Neuronal stem cell (in vitro differentiated cells): Measurements from ENCODE around the gene FAM131B.

Source experiments
- DNase-seq: peaks from one replicate; pipeline ENCODE4 v3.0.0-alpha.2; 2013; ENCODE audit warnings: low spot score
- H2AFZ ChIP-seq: one replicate; pipeline ENCODE4 v1.6.1; 2013; ENCODE audit warnings: mild to moderate bottlenecking, low read length, inconsistent platforms
- H2AK5ac ChIP-seq: 2 replicates; pipeline ENCODE4 v1.6.1; 2013; ENCODE audit warnings: low read depth, mild to moderate bottlenecking, inconsistent platforms, low read length, moderate library complexity, mixed read lengths
- H2BK120ac ChIP-seq: 2 replicates; pipeline ENCODE4 v1.6.1; 2013; ENCODE audit warnings: low read depth, mild to moderate bottlenecking, inconsistent platforms, low read length, moderate library complexity, mixed read lengths
- H2BK12ac ChIP-seq: one replicate; pipeline ENCODE4 v1.6.1; 2013; ENCODE audit warnings: low read length, inconsistent platforms
- H2BK15ac ChIP-seq: 2 replicates; pipeline ENCODE4 v1.6.1; 2013; ENCODE audit warnings: mild to moderate bottlenecking, low read length, inconsistent platforms, mixed read lengths
- H2BK5ac ChIP-seq: one replicate; pipeline ENCODE4 v1.6.1; 2013; ENCODE audit warnings: inconsistent platforms, mild to moderate bottlenecking, low read length, moderate library complexity
- H3K14ac ChIP-seq: one replicate; pipeline ENCODE4 v1.6.1; 2013; ENCODE audit warnings: low read length, inconsistent platforms
- H3K18ac ChIP-seq: 2 replicates; pipeline ENCODE4 v1.6.1; 2013; ENCODE audit warnings: low read length, inconsistent platforms
- H3K23ac ChIP-seq: 2 replicates; pipeline ENCODE4 v1.6.1; 2013; ENCODE audit warnings: low read depth, mild to moderate bottlenecking, mixed read lengths, low read length, inconsistent platforms; ENCODE audit not compliant: poor library complexity
- H3K27ac ChIP-seq: replicated peaks from 3 replicates; pipeline ENCODE4 v1.5.1; 2013; ENCODE audit warnings: low read length, inconsistent platforms
- H3K27me3 ChIP-seq, 3 experiments: 2 replicates each; pipeline ENCODE4 v1.6.1; 2013; ENCODE audit warnings: low read length in 3 of 3, mild to moderate bottlenecking in 2 of 3, inconsistent platforms in 1 of 3, low read depth in 1 of 3, mixed read lengths in 1 of 3, moderate library complexity in 1 of 3; ENCODE audit not compliant: control insufficient read depth in 3 of 3, insufficient read depth in 3 of 3
- H3K36me3 ChIP-seq, 2 donors: replicated peaks in 1 of 2; 2 replicates each; pipeline ENCODE4 v1.6.1; 2013; ENCODE audit warnings: low read length in 2 of 2; ENCODE audit not compliant: control insufficient read depth in 2 of 2, insufficient read depth in 2 of 2
- H3K4ac ChIP-seq: 2 replicates; pipeline ENCODE4 v1.6.1; 2013; ENCODE audit warnings: inconsistent platforms, mild to moderate bottlenecking, low read length, moderate library complexity
- H3K4me1 ChIP-seq, 2 donors: 1 replicate in 1 of 2; 2 replicates in 1 of 2; pipeline ENCODE4 v1.6.1; 2013; ENCODE audit warnings: low read length in 2 of 2, low read depth in 1 of 2; ENCODE audit not compliant: control insufficient read depth in 2 of 2, insufficient read depth in 1 of 2
- H3K4me2 ChIP-seq: one replicate; pipeline ENCODE4 v1.6.1; 2013; ENCODE audit warnings: mild to moderate bottlenecking, low read length, inconsistent platforms; ENCODE audit not compliant: insufficient read depth, poor library complexity, severe bottlenecking
- H3K4me3 ChIP-seq, 2 donors: 2 replicates each; pipeline ENCODE4 v1.5.1; 2013; ENCODE audit warnings: low read length in 2 of 2, mild to moderate bottlenecking in 2 of 2, inconsistent platforms in 1 of 2, moderate library complexity in 1 of 2
- H3K79me1 ChIP-seq: one replicate; pipeline ENCODE4 v1.6.1; 2013; ENCODE audit warnings: low read depth, mild to moderate bottlenecking, inconsistent platforms, low read length, moderate library complexity
- H3K9ac ChIP-seq: one replicate; pipeline ENCODE4 v1.6.1; 2013; ENCODE audit warnings: mild to moderate bottlenecking, low read depth, low read length, inconsistent platforms; ENCODE audit not compliant: poor library complexity
- H3K9me3 ChIP-seq, 2 donors: replicated peaks in 1 of 2; 2 replicates each; pipeline versions ENCODE3 to v1.6.1; 2013; ENCODE audit warnings: low read length in 2 of 2, mild to moderate bottlenecking in 2 of 2, inconsistent platforms in 1 of 2, low read depth in 1 of 2, mixed read lengths in 1 of 2, moderate library complexity in 1 of 2; ENCODE audit not compliant: control insufficient read depth in 2 of 2, insufficient read depth in 1 of 2
- H4K8ac ChIP-seq: one replicate; pipeline ENCODE4 v1.6.1; 2013; ENCODE audit warnings: low read depth, mild to moderate bottlenecking, inconsistent platforms, low read length, moderate library complexity
- H4K91ac ChIP-seq: one replicate; pipeline ENCODE4 v1.6.1; 2013; ENCODE audit warnings: low read length, low read depth, mild to moderate bottlenecking, inconsistent platforms; ENCODE audit not compliant: poor library complexity
- WGBS, 2 donors: extraction: QIAGEN DNeasy Blood & Tissue Kit; methylation state at CpG; one replicate each; pipeline ENCODE4 v1.1.7; 2013; ENCODE audit warnings: missing lambda C conversion rate in 2 of 2, mixed read lengths in 1 of 2; ENCODE audit not compliant: insufficient read length in 2 of 2, insufficient replicate concordance in 1 of 2; ENCODE audit errors: extremely low coverage in 2 of 2; 5-methylcytosine and 5-hydroxymethylcytosine counted together

FAM131B gene

GRCh38 chr7:143389316-143390103 lies 27.0 kb upstream of the FAM131B start:
- peak overlapping the region in 1 of 2 donors; percentile 36 for H3K4me3 ChIP-seq
- no peak overlapping the region for H3K4me2 ChIP-seq
- no peak overlapping the region for H3K18ac ChIP-seq
- H4K8ac ChIP-seq, result no peak overlapping the region
- no peak overlapping the region for H2AFZ ChIP-seq
- H3K4me1 ChIP-seq, result peaks cover 0 to 5% of the 10 kb centered on the region in 2 donors
- H2BK120ac ChIP-seq, result no peak overlapping the region
- no peak overlapping the region for H3K4ac ChIP-seq
- no peak overlapping the region for H2BK15ac ChIP-seq
- H2BK12ac ChIP-seq, result no peak overlapping the region
- H2AK5ac ChIP-seq, result no peak overlapping the region
- no peak for DNase-seq
- H3K27ac ChIP-seq, result no peak overlapping the region
- no peak overlapping the region for H4K91ac ChIP-seq
- no peak overlapping the region for H3K9ac ChIP-seq
- no CpG with 5 or more reads among the region's 15 CpGs for WGBS, 2 donors
- H3K14ac ChIP-seq, result no peak overlapping the region
- H3K9me3 ChIP-seq, result peaks cover 0 to 2% of the 10 kb centered on the region in 2 donors
- peaks cover 7% of the 10 kb centered on the region for H3K79me1 ChIP-seq
- H3K36me3 ChIP-seq, result peaks cover 48 to 78% of the 10 kb centered on the region in 2 donors
- H3K27me3 ChIP-seq, result no peaks in the 10 kb centered on the region
- H3K23ac ChIP-seq, result no peak overlapping the region
- H2BK5ac ChIP-seq, result no peak overlapping the region

DNA sequence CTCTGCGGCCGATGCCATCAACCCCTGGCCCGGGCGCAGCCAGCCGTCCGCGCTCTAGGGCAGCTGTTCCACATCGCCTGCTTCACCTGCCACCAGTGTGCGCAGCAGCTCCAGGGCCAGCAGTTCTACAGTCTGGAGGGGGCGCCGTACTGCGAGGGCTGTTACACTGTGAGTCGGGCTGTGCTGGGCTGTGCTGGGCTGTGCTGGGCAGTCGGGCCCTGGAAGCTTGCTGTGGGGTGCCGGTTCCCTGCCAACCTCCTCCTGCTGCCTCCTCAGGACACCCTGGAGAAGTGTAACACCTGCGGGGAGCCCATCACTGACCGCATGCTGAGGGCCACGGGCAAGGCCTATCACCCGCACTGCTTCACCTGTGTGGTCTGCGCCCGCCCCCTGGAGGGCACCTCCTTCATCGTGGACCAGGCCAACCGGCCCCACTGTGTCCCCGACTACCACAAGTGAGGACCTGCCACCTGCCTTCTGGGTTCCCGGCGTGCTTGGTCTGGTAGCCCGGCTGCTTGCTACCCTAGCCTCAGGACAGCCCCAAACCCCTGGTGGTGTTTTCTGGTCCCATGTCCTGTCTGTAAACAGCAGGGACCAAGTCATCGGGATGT lies 26.1 kb upstream of the FAM131B start:
- no peak overlapping the region for H2BK15ac ChIP-seq
- no peak overlapping the region for H3K4me3 ChIP-seq
- no peak for DNase-seq
- no peak overlapping the region for H2AFZ ChIP-seq
- no peak overlapping the region for H4K91ac ChIP-seq
- no CpG with 5 or more reads among the region's 28 CpGs for WGBS, 2 donors
- H3K9me3 ChIP-seq, result peaks cover 0 to 2% of the 10 kb centered on the region in 2 donors
- no peak overlapping the region for H3K4me2 ChIP-seq
- no peak overlapping the region for H3K27ac ChIP-seq
- no peak overlapping the region for H2AK5ac ChIP-seq
- H3K36me3 ChIP-seq, result peaks cover 49 to 87% of the 10 kb centered on the region in 2 donors
- no peak overlapping the region for H3K14ac ChIP-seq
- H2BK5ac ChIP-seq, result no peak overlapping the region
- H3K79me1 ChIP-seq, result peaks cover 8% of the 10 kb centered on the region
- no peaks in the 10 kb centered on the region for H3K27me3 ChIP-seq
- H4K8ac ChIP-seq, result no peak overlapping the region
- H3K9ac ChIP-seq, result no peak overlapping the region
- H3K23ac ChIP-seq, result peak overlapping the region; percentile 77
- H3K18ac ChIP-seq, result no peak overlapping the region
- no peak overlapping the region for H2BK120ac ChIP-seq
- peaks cover 0 to 5% of the 10 kb centered on the region in 2 donors for H3K4me1 ChIP-seq
- H3K4ac ChIP-seq, result no peak overlapping the region
- H2BK12ac ChIP-seq, result no peak overlapping the region

DNA sequence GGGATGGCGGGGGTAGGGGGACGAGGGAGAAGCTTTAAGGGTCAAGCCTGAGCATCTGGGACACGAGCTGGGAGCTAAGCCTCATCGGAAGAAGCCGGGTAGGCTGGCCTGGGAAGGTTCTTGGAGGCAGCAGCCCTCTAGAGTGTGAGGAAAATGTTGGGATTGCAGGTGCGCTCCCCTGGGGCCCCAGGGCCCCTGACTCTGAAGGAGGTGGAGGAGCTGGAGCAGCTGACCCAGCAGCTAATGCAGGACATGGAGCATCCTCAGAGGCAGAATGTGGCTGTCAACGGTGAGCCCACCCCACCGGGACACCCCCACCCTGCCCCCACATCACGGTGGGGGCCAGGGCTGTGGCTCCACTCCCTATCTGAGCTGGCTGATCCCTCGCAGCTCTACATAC lies 25.5 kb upstream of the FAM131B start:
- H3K4me3 ChIP-seq, result no peak overlapping the region
- H2BK15ac ChIP-seq, result no peak overlapping the region
- peaks cover 8% of the 10 kb centered on the region for H3K79me1 ChIP-seq
- DNase-seq, result no peak
- H3K9ac ChIP-seq, result no peak overlapping the region
- H3K4me2 ChIP-seq, result no peak overlapping the region
- H3K18ac ChIP-seq, result no peak overlapping the region
- H2AK5ac ChIP-seq, result no peak overlapping the region
- peaks cover 0 to 2% of the 10 kb centered on the region in 2 donors for H3K9me3 ChIP-seq
- H2AFZ ChIP-seq, result no peak overlapping the region
- peaks cover 51 to 88% of the 10 kb centered on the region in 2 donors for H3K36me3 ChIP-seq
- no peak overlapping the region for H4K8ac ChIP-seq
- H3K14ac ChIP-seq, result no peak overlapping the region
- H4K91ac ChIP-seq, result no peak overlapping the region
- H3K27me3 ChIP-seq, result no peaks in the 10 kb centered on the region
- no peak overlapping the region for H2BK12ac ChIP-seq
- no peak overlapping the region for H2BK5ac ChIP-seq
- peaks cover 0 to 9% of the 10 kb centered on the region in 2 donors for H3K4me1 ChIP-seq
- no peak overlapping the region for H3K27ac ChIP-seq
- no CpG with 5 or more reads among the region's 10 CpGs for WGBS, 2 donors
- no peak overlapping the region for H3K23ac ChIP-seq
- H2BK120ac ChIP-seq, result no peak overlapping the region
- no peak overlapping the region for H3K4ac ChIP-seq
